ENCODE measurements around the gene ATF2. TPM values are rescaled to one million over a fixed set of nuclear protein-coding genes. Genes with fewer than 3 reads are reported as not detected.
A peak's percentile ranks its signal among the peaks of the same experiment; 100 is the strongest.

Gene ATF2
- total RNA-seq, 2 donors from 2014 or later: 35.4 to 36.9 TPM

DNA sequence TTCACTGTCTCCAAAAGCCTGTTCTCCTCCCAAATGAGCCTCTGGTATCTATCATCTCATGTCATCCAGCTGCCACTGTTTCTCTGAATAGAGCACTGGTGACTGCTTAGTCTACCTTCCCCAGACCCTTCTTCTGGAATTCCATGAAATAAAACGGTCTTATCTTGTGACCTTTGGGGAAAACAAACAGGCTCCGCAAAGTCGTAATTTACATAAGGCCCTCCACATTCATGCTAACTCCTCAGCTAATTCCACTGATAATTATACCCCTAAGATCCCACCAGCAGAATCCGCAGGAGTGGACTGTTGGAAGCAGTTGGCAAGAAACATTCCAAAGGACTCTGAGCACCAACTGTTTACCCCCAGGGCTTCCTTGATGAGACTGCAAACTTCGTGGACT is 129.0 kb downstream of the ATF2 start:
- DNase-seq (no peak), ATAC-seq (no peak)
- intact Hi-C loops (cut with DNase I, micrococcal nuclease): no loop called here

DNA sequence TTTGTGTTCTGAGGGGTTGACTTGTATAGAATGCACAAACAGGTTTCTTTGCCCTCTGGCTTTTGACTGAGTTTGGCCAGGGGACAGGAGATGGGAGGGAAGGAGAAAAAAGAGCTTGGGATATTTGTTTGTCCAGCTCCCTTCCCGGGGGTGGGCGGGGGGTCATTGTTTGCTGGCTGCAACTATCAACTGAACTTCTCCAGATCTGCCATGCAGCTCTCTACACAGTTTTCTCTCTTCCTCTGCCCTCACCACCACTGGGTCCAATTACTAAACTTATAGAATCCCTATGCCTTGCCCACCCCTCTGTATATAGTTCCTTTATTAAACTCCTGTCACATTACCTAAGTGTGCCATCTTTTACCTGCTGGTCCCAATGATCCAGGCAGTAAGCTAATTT is 130.1 kb downstream of the ATF2 start:
- no peak for DNase-seq
- intact Hi-C loops (cut with DNase I, micrococcal nuclease): no loop called here
- no peak for ATAC-seq

DNA sequence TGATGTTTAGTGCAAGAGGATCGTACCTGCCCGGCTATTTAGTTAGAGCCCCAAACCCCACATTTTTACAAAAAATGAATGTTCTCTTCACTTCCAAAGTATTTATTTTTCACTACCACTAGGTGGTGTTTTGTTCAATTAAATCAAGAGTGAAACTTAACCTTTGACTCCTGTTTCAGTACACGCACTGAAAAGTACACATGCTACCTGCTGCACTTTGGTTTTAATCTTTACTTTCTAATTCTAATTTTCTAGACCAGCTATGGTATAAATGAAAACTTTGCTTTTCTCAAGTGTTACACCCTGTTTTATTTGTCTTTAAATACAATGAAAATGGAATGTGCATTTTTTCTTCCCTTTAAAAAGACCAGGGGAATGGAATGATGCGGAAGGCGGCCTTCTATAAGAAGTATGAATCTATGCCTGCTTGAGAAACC is 131.4 kb downstream of the ATF2 start:
- intact Hi-C loops (cut with DNase I, micrococcal nuclease): no loop called here
- DNase-seq: no peak
- ATAC-seq: peak; percentile 62

DNA sequence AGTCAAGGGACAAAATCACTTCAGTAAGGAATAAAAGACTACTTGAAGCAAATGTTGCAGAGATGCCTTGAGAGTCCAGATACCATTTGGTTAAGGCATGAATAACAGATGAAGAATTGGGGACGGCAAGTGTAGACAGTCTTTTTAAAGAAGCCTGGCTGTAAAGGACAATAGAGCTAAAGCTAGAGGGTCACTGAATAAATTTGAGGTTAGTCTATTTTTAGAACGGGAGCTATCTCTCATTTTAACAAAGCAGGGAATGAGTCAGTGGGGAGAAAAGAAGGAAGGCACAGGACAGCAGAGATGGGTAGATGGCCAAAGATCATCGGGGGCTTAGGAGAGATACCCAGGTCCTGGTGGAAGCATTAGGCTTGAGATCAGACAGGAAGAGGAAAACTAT is 132.2 kb downstream of the ATF2 start:
- ATAC-seq (no peak), DNase-seq (no peak)
- intact Hi-C loops (cut with DNase I, micrococcal nuclease): no loop called here

DNA sequence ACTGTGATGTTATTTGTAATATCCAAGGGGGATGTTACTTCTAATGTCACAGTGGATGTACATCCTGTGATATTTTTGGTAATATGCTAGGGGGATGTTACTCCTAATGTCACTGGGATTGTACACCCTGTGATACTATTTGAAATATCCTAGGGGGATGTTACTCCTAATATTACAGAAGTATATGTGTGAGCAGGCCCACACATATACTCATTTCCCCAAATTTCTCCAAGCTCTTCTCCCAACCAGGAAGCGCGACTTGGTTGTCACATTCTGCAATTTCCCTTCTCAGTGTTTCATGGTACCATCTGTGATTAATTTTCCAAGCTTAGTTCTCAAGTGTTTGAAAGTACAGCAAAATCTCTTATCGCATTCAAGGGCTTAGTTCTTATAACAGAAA is 133.3 kb downstream of the ATF2 start:
- intact Hi-C loops (cut with DNase I, micrococcal nuclease): no loop called here
- ATAC-seq (no peak), DNase-seq (no peak)

DNA sequence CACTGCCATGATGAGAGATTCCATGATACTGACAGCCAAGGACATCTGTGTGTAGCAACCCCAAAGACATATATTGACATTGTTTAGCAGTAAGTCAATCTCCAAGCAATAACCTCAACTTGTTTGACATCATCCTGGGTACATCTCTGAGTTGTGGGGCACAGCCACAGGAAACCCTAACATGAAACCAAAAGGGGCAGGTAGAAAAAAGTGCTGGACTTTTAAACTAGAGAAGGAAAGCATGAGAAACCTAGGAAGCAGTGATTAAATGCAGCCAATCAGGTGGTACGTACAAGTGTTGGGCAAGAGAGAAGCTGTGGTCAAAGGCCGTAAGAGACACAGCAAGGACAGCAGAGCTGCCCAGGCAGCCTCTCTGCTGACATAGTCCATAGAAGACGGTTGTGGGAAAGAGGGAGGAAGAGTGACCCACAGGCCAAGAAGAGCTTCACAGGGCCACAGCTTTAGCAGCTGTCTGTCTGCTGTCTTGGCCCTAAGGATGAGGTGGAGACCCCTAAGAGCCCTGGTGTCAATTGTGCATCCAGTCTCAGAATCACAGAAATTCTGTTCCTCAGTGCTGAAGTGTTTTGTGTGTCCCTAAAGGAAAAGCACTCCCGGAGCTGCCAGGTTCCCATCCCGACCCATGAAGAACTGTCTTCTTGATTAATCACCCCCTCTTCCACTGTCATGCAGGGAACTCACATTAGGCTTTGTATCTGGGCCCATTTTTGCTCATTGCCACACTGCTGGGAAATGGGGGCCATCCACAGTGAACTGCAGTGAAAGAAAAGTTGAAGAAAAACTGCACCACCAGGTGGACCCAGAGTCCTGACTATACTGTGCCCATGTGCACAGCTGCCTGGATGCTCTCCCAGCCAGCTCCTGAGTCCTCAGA is 137.4 kb downstream of the ATF2 start:
- ATAC-seq (no peak), DNase-seq (peak in 1 of 2 donors; percentile 20)

DNA sequence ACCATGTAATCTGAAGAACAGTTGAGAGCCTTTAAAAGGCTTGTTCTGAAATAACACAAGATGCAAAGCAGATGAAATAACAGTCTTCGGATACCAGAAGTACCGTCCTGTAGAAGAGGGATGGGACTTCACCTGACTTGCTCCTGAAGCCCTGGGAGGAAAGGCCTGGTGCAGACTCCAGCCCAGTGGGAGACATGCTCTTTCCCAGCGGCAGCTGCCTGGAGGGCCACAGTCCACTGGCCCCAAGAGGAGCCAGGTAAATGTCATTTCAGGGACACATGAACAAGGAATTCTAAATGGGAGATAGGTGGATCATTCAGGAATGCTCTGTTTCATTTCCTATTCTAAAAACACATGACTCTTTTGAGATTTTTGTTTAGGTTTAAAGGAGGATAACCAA is 140.2 kb downstream of the ATF2 start:
- DNase-seq (no peak), ATAC-seq (no peak)
- intact Hi-C loops (cut with DNase I, micrococcal nuclease): no loop called here

More for the DNA sequence above, 137.4 kb downstream of the ATF2 start:
- intact Hi-C loops (cut with DNase I, micrococcal nuclease): no loop called here

DNA sequence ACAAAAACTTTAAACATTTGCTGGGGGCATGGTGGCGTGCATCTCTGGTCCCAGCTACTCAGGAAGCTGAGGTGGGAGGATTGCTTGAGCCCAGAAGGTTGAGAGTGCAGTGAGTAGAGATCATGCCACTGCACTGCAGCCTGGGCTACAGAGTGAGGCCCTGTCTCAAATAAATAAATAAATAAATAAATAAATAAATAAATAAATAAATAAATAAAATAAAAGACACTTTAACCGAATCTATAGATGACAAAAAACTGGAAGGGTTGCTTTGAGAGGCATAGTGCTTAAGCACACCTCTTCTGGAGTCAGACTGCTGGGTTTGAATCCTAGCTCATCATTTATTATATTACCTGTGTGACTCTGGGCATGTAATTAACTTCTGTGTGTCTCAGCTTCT is 141.6 kb downstream of the ATF2 start:
- intact Hi-C loops (cut with DNase I, micrococcal nuclease): no loop called here
- DNase-seq (no peak), ATAC-seq (no peak)

DNA sequence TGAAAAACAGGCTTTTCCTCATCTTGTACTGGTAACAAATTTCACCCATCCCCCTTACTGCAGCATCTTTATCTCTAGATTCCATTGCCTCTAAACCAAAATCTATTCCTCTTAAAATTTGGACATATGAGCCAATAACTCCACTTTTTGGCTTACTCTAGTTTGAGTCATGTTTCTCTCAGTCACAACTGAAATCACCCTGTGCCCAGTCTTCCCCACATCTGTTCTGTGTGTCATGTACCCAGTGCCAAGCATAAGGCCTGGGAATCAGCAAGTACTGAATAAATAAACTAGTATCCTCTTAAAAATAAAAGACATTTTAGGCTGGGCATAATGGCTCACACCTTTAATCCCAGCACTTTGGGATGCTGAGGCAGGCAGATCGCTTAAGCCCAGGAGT is 142.1 kb downstream of the ATF2 start:
- ATAC-seq (no peak), DNase-seq (no peak)
- intact Hi-C loops (cut with DNase I, micrococcal nuclease): no loop called here

DNA sequence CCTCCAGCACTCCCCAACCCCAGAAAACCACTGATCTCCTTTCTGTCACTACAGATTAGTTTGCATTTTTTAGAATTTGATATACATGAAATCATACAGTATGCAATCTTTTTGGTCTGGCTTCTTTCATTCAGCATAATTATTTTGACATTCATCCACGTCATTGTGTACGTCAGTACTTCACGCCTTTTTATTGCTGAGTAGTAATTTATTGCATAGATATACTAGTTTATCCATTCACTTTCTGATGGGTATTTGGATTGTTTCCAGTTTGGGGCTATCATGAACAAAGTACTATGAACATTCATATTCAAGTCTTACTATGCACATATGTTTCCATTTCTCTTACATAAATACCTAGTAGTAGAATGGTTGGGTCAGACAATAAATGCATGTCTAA is 142.8 kb downstream of the ATF2 start:
- no peak for DNase-seq
- intact Hi-C loops (cut with DNase I, micrococcal nuclease): no loop called here
- ATAC-seq: no peak

DNA sequence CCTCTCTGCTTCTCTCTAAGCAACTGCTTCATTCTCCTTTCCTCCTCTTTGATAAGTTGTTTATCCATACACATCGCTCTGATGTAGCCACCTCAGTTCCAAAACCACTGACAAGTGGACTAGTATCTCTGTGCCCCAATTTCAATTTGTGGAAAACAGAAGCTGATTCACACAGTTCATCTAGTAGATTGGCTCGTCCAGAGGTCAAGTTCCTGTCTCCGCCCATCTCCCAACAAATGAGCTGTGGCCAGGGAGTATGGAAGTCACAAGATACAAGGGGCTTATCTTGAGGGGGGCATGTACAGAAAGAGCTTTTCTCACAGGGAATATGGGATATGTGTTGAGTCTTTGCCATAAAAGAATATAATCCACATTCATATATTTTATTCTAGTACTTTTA is 145.1 kb downstream of the ATF2 start:
- DNase-seq (no peak), ATAC-seq (no peak)
- intact Hi-C loops (cut with DNase I, micrococcal nuclease): no loop called here

Small RNA genes lying within 50 kb of the gene (microRNA-seq; reads per million reads assigned to microRNA genes)
- 0.53 to 2.7 reads per million in 2 donors for gene MIR933

Other genes with a start within 250 kb of the ATF2 start
- gene CHN1, start 162.8 kb downstream of the ATF2 start, total RNA-seq: 1 to 10 TPM; 1.6 to 2.3 TPM
- 100 to 1,000 TPM; 513 to 713 TPM for gene ATP5MC3, start 13.5 kb upstream of the ATF2 start, total RNA-seq

All from left colon (tissue), 2 donors.